H1 (cell line): ENCODE results near the gene DNM1L. TPM values are rescaled to one million over a fixed set of nuclear protein-coding genes. Genes with fewer than 3 reads are reported as not detected.

Experiments
- CTCF ChIA-PET: fragments of 300-600 bp; sonication (Branson Sonifier 250); formaldehyde crosslinking; loops from one replicate; lab custom pipeline; 2021; ENCODE audit not compliant: partially characterized antibody; lab: Charles Lee
- POLR2A ChIA-PET: fragments of 300-600 bp; sonication (Branson Sonifier 250); formaldehyde crosslinking; loops from one replicate; lab custom pipeline; 2021; ENCODE audit warnings: inconsistent platforms; ENCODE audit not compliant: partially characterized antibody; lab: Charles Lee
- DNase-seq, 2 experiments: peaks; one replicate each; pipeline versions ENCODE4 v3.0.0 to v3.0.0-alpha.2; 2010 to 2022; ENCODE audit warnings: low spot score in 2 of 2, low read depth in 1 of 2, mixed read lengths in 1 of 2
- FAIRE-seq: peaks from 2 replicates; lab custom pipeline; 2011; peaks lifted over from hg19 to GRCh38; lab: Jason Lieb, UNC
- H2AFZ ChIP-seq: 2 replicates; pipeline ENCODE4 v1.8.1; 2012; ENCODE audit warnings: low read length, inconsistent platforms
- H2AK5ac ChIP-seq: 2 replicates; pipeline ENCODE4 v1.6.1; 2013; ENCODE audit warnings: low read depth, low read length
- H2BK120ac ChIP-seq: replicated peaks from 2 replicates; pipeline ENCODE3; 2013; ENCODE audit warnings: low read depth, low read length, inconsistent platforms
- H2BK12ac ChIP-seq: 2 replicates; pipeline ENCODE4 v1.6.1; 2013; ENCODE audit warnings: low read depth, low read length
- H2BK15ac ChIP-seq: 2 replicates; pipeline ENCODE4 v1.6.1; 2013; ENCODE audit warnings: low read length
- H2BK20ac ChIP-seq: 2 replicates; pipeline ENCODE4 v1.6.1; 2013; ENCODE audit warnings: low read length
- H2BK5ac ChIP-seq: 2 replicates; pipeline ENCODE4 v1.6.1; 2013; ENCODE audit warnings: low read depth, low read length
- H3K14ac ChIP-seq: 2 replicates; pipeline ENCODE4 v1.6.1; 2013; ENCODE audit warnings: inconsistent platforms; ENCODE audit not compliant: insufficient read length
- H3K18ac ChIP-seq: 2 replicates; pipeline ENCODE4 v1.6.1; 2013; ENCODE audit warnings: low read length; ENCODE audit errors: extremely low read depth
- H3K23ac ChIP-seq: 2 replicates; pipeline ENCODE4 v1.6.1; 2013; ENCODE audit warnings: inconsistent platforms; ENCODE audit not compliant: insufficient read length
- H3K23me2 ChIP-seq: 2 replicates; pipeline ENCODE4 v1.6.1; 2013; ENCODE audit warnings: low read depth, low read length
- H3K27ac ChIP-seq: 2 replicates; pipeline ENCODE4 v1.6.1; 2011; ENCODE audit warnings: low read depth, low read length, inconsistent platforms
- H3K27me3 ChIP-seq, 4 experiments: replicated peaks in 1 of 4; 1 replicate in 1 of 4; 2 replicates in 3 of 4; pipeline versions ENCODE4 v1.6.1 to v1.8.1; 2011 to 2013; ENCODE audit warnings: low read length in 3 of 4, mild to moderate bottlenecking in 3 of 4, inconsistent platforms in 2 of 4, mixed read lengths in 2 of 4, moderate library complexity in 1 of 4; ENCODE audit not compliant: control insufficient read depth in 3 of 4, insufficient read depth in 3 of 4; ENCODE audit errors: extremely low read depth in 1 of 4
- H3K36me3 ChIP-seq, 4 experiments: 2 replicates each; pipeline versions ENCODE4 v1.6.1 to v1.8.1; 2011 to 2013; ENCODE audit warnings: mild to moderate bottlenecking in 4 of 4, low read length in 3 of 4, moderate library complexity in 2 of 4, control low read depth in 1 of 4, inconsistent platforms in 1 of 4; ENCODE audit not compliant: insufficient read depth in 4 of 4, control insufficient read depth in 2 of 4
- H3K4ac ChIP-seq: replicated peaks from 2 replicates; pipeline ENCODE3; 2013; ENCODE audit warnings: low read length, low read depth, mixed read lengths, inconsistent platforms; ENCODE audit not compliant: insufficient read length
- H3K4me1 ChIP-seq, 4 experiments: replicated peaks in 1 of 4; 1 replicate in 1 of 4; 2 replicates in 3 of 4; pipeline versions ENCODE4 v1.6.1 to v1.8.1; 2011 to 2013; ENCODE audit warnings: low read length in 3 of 4, inconsistent platforms in 2 of 4, mixed read lengths in 1 of 4; ENCODE audit not compliant: insufficient read depth in 4 of 4, control insufficient read depth in 3 of 4
- H3K4me2 ChIP-seq, 2 experiments: 2 replicates each; pipeline versions ENCODE4 v1.6.1 to v1.8.1; 2011 to 2013; ENCODE audit warnings: low read depth in 2 of 2, low read length in 2 of 2, control low read depth in 1 of 2, inconsistent platforms in 1 of 2, mild to moderate bottlenecking in 1 of 2; ENCODE audit not compliant: insufficient read depth in 1 of 2
- H3K4me3 ChIP-seq, 4 experiments: fragments of 200-600, 300-600 bp in 1 of 4; sonication (generic), shearing (Covaris generic), sonication (Bioruptor Twin) in 1 of 4; 2 replicates each; pipeline versions ENCODE4 v1.5.1 to v1.8.1; 2011 to 2016; ENCODE audit warnings: low read length in 4 of 4, low read depth in 3 of 4, control low read depth in 2 of 4, inconsistent platforms in 2 of 4, mild to moderate bottlenecking in 2 of 4, mixed read lengths in 1 of 4, moderate library complexity in 1 of 4; ENCODE audit not compliant: insufficient read depth in 2 of 4; ENCODE audit errors: extremely low read depth in 1 of 4
- H3K56ac ChIP-seq: replicated peaks from 2 replicates; pipeline ENCODE3; 2013; ENCODE audit warnings: low read depth, mild to moderate bottlenecking, mixed read lengths, low read length, inconsistent platforms; ENCODE audit not compliant: insufficient read length
- H3K79me1 ChIP-seq: 2 replicates; pipeline ENCODE4 v1.6.1; 2013; ENCODE audit warnings: low read depth, low read length, control low read depth
- H3K79me2 ChIP-seq, 2 experiments: 2 replicates each; pipeline versions ENCODE4 v1.6.1 to v1.8.1; 2012 to 2013; ENCODE audit warnings: low read length in 2 of 2, mild to moderate bottlenecking in 2 of 2, inconsistent platforms in 1 of 2; ENCODE audit not compliant: insufficient read depth in 2 of 2, control insufficient read depth in 1 of 2
- H3K9ac ChIP-seq, 4 experiments: replicated peaks in 1 of 4; 1 replicate in 1 of 4; 2 replicates in 3 of 4; pipeline versions ENCODE4 v1.6.1 to v1.8.1; 2011 to 2013; ENCODE audit warnings: low read depth in 3 of 4, low read length in 3 of 4, control low read depth in 2 of 4, mild to moderate bottlenecking in 2 of 4, moderate library complexity in 2 of 4, inconsistent platforms in 1 of 4; ENCODE audit errors: extremely low read depth in 1 of 4
- H3K9me3 ChIP-seq, 2 experiments: 2 replicates each; pipeline versions ENCODE4 v1.6.1 to v1.8.1; 2012 to 2013; ENCODE audit warnings: mild to moderate bottlenecking in 2 of 2, moderate library complexity in 2 of 2, control low read depth in 1 of 2, inconsistent platforms in 1 of 2, low read depth in 1 of 2, low read length in 1 of 2, mixed read lengths in 1 of 2; ENCODE audit not compliant: insufficient read depth in 2 of 2
- H4K20me1 ChIP-seq, 2 experiments: replicated peaks in 1 of 2; 2 replicates each; pipeline versions ENCODE3 to v1.8.1; 2011 to 2013; ENCODE audit warnings: inconsistent platforms in 2 of 2, low read length in 2 of 2, mild to moderate bottlenecking in 1 of 2; ENCODE audit not compliant: insufficient read depth in 2 of 2, control insufficient read depth in 1 of 2
- H4K5ac ChIP-seq: 2 replicates; pipeline ENCODE4 v1.6.1; 2013; ENCODE audit warnings: low read length, low read depth, mixed read lengths, inconsistent platforms; ENCODE audit not compliant: insufficient read length
- H4K8ac ChIP-seq: 2 replicates; pipeline ENCODE4 v1.8.0; 2013; ENCODE audit warnings: mild to moderate bottlenecking, moderate library complexity, low read length, inconsistent platforms; ENCODE audit not compliant: insufficient read depth; ENCODE audit errors: extremely low read depth
- H4K91ac ChIP-seq: replicated peaks from 2 replicates; pipeline ENCODE3; 2013; ENCODE audit warnings: low read length, mixed read lengths, inconsistent platforms; ENCODE audit not compliant: insufficient read length
- ASH2L ChIP-seq: fragments of 200-600, 300-600 bp; sonication (generic); IDR thresholded peaks from one replicate; pipeline ENCODE4 v1.7.1; 2017; ENCODE audit warnings: low read length
- BACH1 ChIP-seq: IDR thresholded peaks from 2 replicates; pipeline ENCODE4 v1.6.1; 2012; ENCODE audit warnings: low read length, improper control_type of control experiment
- BRCA1 ChIP-seq: IDR thresholded peaks from 2 replicates; pipeline ENCODE4 v1.6.1; 2012; ENCODE audit warnings: low read depth, low read length, improper control_type of control experiment
- CBX5 ChIP-seq: fragments of 300-800, 300-1000 bp; sonication (generic); IDR thresholded peaks from 2 replicates; pipeline ENCODE4 v1.7.1; 2016; ENCODE audit warnings: antibody characterized with exemption, low read length, low read depth
- CTBP2 ChIP-seq: IDR thresholded peaks from 2 replicates; pipeline ENCODE4 v1.7.0; 2011; ENCODE audit warnings: borderline replicate concordance, mild to moderate bottlenecking, moderate library complexity, mixed read lengths, low read length; ENCODE audit not compliant: insufficient read depth, insufficient read length
- EGR1 ChIP-seq: IDR thresholded peaks from 2 replicates; pipeline ENCODE4 v1.6.1; 2011; ENCODE audit warnings: low read depth, low read length, borderline replicate concordance
- EZH2 ChIP-seq: fragments of 200-600 bp; sonication (generic); IDR thresholded peaks from 2 replicates; pipeline ENCODE4 v1.7.1; 2012; ENCODE audit warnings: low read depth, mild to moderate bottlenecking, moderate library complexity, low read length, inconsistent platforms; ENCODE audit not compliant: severe bottlenecking
- GABPA ChIP-seq: IDR thresholded peaks from 2 replicates; pipeline ENCODE4 v1.6.1; 2011; ENCODE audit warnings: mild to moderate bottlenecking, low read length, moderate library complexity, borderline replicate concordance; ENCODE audit not compliant: insufficient read depth
- GTF2F1 ChIP-seq: IDR thresholded peaks from 2 replicates; pipeline ENCODE4 v1.6.1; 2012; ENCODE audit warnings: low read depth, low read length, improper control_type of control experiment, borderline replicate concordance
- JUN ChIP-seq: IDR thresholded peaks from 2 replicates; pipeline ENCODE4 v1.6.1; 2011; ENCODE audit warnings: low read depth, mild to moderate bottlenecking, improper control_type of control experiment, low read length
- POLR2AphosphoS5 ChIP-seq: IDR thresholded peaks from 2 replicates; pipeline ENCODE4 v1.6.1; 2011; ENCODE audit warnings: low read depth, low read length
- TEAD4 ChIP-seq: IDR thresholded peaks from 2 replicates; pipeline ENCODE4 v1.6.1; 2012; ENCODE audit warnings: low read depth, low read length, inconsistent platforms, mixed read lengths
- WGBS, 2 experiments: shearing (Covaris generic) in 1 of 2; methylation state at CpG; one replicate each; pipeline versions ENCODE4 v1.1.6 to v1.1.7; 2013 to 2015; ENCODE audit warnings: low lambda C conversion rate in 2 of 2, mixed read lengths in 2 of 2, inconsistent platforms in 1 of 2, low coverage in 1 of 2, missing lambda C conversion rate in 1 of 2; ENCODE audit not compliant: insufficient replicate concordance in 2 of 2, insufficient coverage in 1 of 2, insufficient read length in 1 of 2; ENCODE audit errors: extremely low coverage in 1 of 2, missing lambda C conversion rate in 1 of 2; 5-methylcytosine and 5-hydroxymethylcytosine counted together
- polyA plus RNA-seq, 7 experiments: library from polyadenylated mRNA; depleted of rRNA in 3 of 7; stranded (reverse) in 5 of 7; unstranded in 2 of 7; fragments of >200 nt in 5 of 7; fragments of 200-250 nt in 2 of 7; gene quantifications; 1 replicate in 5 of 7; 2 replicates in 1 of 7; 4 replicates in 1 of 7; pipeline versions ENCODE4 v1.2.1 to v1.2.3, GENCODE V29; 2011 to 2013; ENCODE audit warnings: missing spikeins in 2 of 7, mixed read lengths in 2 of 7
- total RNA-seq: library from RNA; stranded (reverse); fragmentation: NEBNext Ultra II Directional; extraction: Animal tissue kit (Norgen Biotek cat#: 25700); gene quantifications from 2 replicates; pipeline ENCODE4 v1.2.1, GENCODE V29; 2021

Gene DNM1L
- total and polyA plus RNA-seq, 2 of the 8 experiments (the other 6 are each of a cell fraction or from before 2014, with no cell fraction given) = 23.7 to 93.9 TPM

DNA sequence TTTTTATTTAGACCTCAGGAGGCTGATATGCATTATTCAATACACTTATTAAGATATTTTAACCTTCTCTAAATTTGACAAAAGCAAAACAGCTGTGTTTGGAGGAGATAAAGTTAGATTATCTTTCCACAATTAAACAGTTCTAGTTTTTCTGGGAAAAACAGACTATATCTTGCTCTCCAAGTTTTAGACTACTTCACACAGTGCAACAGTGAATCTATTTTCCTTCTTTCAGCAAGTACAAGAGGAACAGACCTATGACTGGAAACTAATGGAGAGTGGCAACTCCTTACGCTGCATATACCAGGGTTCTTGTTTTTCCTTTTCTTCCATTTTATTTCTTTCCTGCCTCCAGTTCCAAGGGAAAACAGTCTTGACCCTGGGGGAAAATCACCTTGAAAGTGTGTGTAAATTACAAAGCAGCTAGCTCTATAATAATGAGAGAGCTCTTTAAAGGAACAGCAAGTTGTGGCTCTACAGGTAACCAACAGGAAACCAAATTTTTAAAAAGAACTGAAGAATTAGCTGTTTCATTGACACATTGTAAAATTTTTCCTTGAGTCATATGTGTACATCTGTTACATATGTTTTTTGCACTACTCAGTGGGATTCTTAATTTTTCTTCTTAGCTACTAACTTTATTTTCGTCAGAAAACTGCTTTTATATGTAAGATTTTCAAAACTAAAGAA, 27.4 kb downstream of the DNM1L start:
- Histone ChIP-seq H4K8ac (no peak overlapping the region), H2BK20ac (no peak overlapping the region), H3K9me3 (no peaks in the 10 kb centered on the region), H3K18ac (no peak overlapping the region), H3K36me3 (peaks cover 0 to 29% (median 7%) of the 10 kb centered on the region in 4 experiments; a peak in 5 of 8 replicates), H2BK12ac (no peak overlapping the region), H2BK5ac (no peak overlapping the region), H3K14ac (no peak overlapping the region), H3K9ac (no peak overlapping the region), H3K27ac (no peak overlapping the region), H2BK15ac (no peak overlapping the region), H4K5ac (no peak overlapping the region), H3K27me3 (no peaks in the 10 kb centered on the region), H4K20me1 (peaks cover 0 to 3% of the 10 kb centered on the region in 2 experiments), H3K4me2 (no peak overlapping the region), H2AFZ (no peak overlapping the region), H2AK5ac (no peak overlapping the region), H3K56ac (no peak overlapping the region), H4K91ac (no peak overlapping the region), H3K4me3 (no peak overlapping the region), H3K4me1 (no peaks in the 10 kb centered on the region), H3K79me1 (no peaks in the 10 kb centered on the region), H3K23me2 (no peaks in the 10 kb centered on the region), H2BK120ac (no peak overlapping the region), H3K79me2 (no peaks in the 10 kb centered on the region), H3K4ac (no peak overlapping the region), H3K23ac (no peak overlapping the region)
- DNase-seq (no peak), FAIRE-seq (no peak)
- TF ChIP-seq TEAD4 = no peak
- TF ChIP-seq EGR1 = no peak
- no peak for TF ChIP-seq GTF2F1
- no peak for TF ChIP-seq ASH2L
- TF ChIP-seq EZH2 = no peak
- TF ChIP-seq BACH1 = no peak
- no peak for TF ChIP-seq CTBP2
- no peak for TF ChIP-seq JUN
- no peak for TF ChIP-seq POLR2AphosphoS5
- TF ChIP-seq BRCA1 = no peak
- no peak for TF ChIP-seq GABPA
- no peak for TF ChIP-seq CBX5
- ChIA-PET CTCF (interaction anchor here (0.7 to 0.9 kb wide), 2 partner anchors 50 to 251 kb away, joined by 3 read pairs; no protein-coding TSS in a partner anchor), POLR2A (interaction anchor here (0.9 kb wide), 1 partner anchor 48 kb away, joined by 3 read pairs; no protein-coding TSS in a partner anchor)
- WGBS, 2 experiments = 93% methylated on average over 2 of the region's 2 CpGs; no CpG with 5 or more reads in 1 of the 2 experiments
